Keratinocyte (primary cell): ENCODE results near the gene BBOF1. TPM values are rescaled to one million over a fixed set of nuclear protein-coding genes. Genes with fewer than 3 reads are reported as not detected.

Source experiments
- DNase-seq: peaks from one replicate; pipeline ENCODE4 v3.0.0-alpha.2; 2011; ENCODE audit warnings: low read depth, missing footprints, low spot score
- FAIRE-seq: peaks from 2 replicates; lab custom pipeline; 2011; peaks lifted over from hg19 to GRCh38; lab: Jason Lieb, UNC
- H2AFZ ChIP-seq: 2 replicates; pipeline ENCODE4 v1.6.0; 2012; ENCODE audit warnings: low read length, control low read depth, inconsistent platforms; ENCODE audit not compliant: control insufficient read depth
- H3K27ac ChIP-seq: 2 replicates; pipeline ENCODE4 v1.5.1; 2011; ENCODE audit warnings: low read length; ENCODE audit not compliant: control insufficient read depth, insufficient read depth
- H3K27me3 ChIP-seq: 3 replicates; pipeline ENCODE4 v1.6.0; 2011; ENCODE audit warnings: low read length; ENCODE audit not compliant: control insufficient read depth, insufficient read depth; ENCODE audit errors: extremely low read depth
- H3K36me3 ChIP-seq, 2 experiments: 2 replicates in 1 of 2; 3 replicates in 1 of 2; pipeline ENCODE4 v1.5.1; 2011; ENCODE audit warnings: low read length in 2 of 2, mild to moderate bottlenecking in 1 of 2; ENCODE audit not compliant: control insufficient read depth in 2 of 2, insufficient read depth in 2 of 2; ENCODE audit errors: extremely low read depth in 1 of 2
- H3K4me1 ChIP-seq: 3 replicates; pipeline ENCODE4 v1.5.1; 2011; ENCODE audit warnings: low read length; ENCODE audit not compliant: control insufficient read depth, insufficient read depth; ENCODE audit errors: extremely low read depth
- H3K4me2 ChIP-seq: 3 replicates; pipeline ENCODE4 v1.6.0; 2011; ENCODE audit warnings: low read depth, low read length; ENCODE audit not compliant: control insufficient read depth, insufficient read depth; ENCODE audit errors: extremely low read depth
- H3K4me3 ChIP-seq, 3 experiments: fragments of 200-600 bp in 1 of 3; sonication (generic) in 1 of 3; 2 replicates in 2 of 3; 3 replicates in 1 of 3; pipeline ENCODE4 v1.5.1; 2011 to 2016; ENCODE audit warnings: low read length in 3 of 3, mild to moderate bottlenecking in 3 of 3, control low read depth in 2 of 3, inconsistent platforms in 1 of 3, low read depth in 1 of 3, mixed read lengths in 1 of 3, mixed run types in 1 of 3, moderate library complexity in 1 of 3; ENCODE audit not compliant: control insufficient read depth in 2 of 3, insufficient read depth in 2 of 3; ENCODE audit errors: extremely low read depth in 1 of 3
- H3K79me2 ChIP-seq: 2 replicates; pipeline ENCODE4 v1.6.0; 2012; ENCODE audit warnings: low read length; ENCODE audit not compliant: control insufficient read depth, insufficient read depth
- H3K9ac ChIP-seq: 3 replicates; pipeline ENCODE4 v1.6.0; 2011; ENCODE audit warnings: low read length; ENCODE audit not compliant: control insufficient read depth, insufficient read depth; ENCODE audit errors: extremely low read depth
- H3K9me1 ChIP-seq: 3 replicates; pipeline ENCODE4 v1.6.0; 2011; ENCODE audit warnings: low read length; ENCODE audit not compliant: control insufficient read depth, insufficient read depth; ENCODE audit errors: extremely low read depth
- H3K9me3 ChIP-seq: 2 replicates; pipeline ENCODE4 v1.5.1; 2012; ENCODE audit warnings: low read depth, low read length; ENCODE audit not compliant: control insufficient read depth
- H4K20me1 ChIP-seq: 3 replicates; pipeline ENCODE4 v1.6.0; 2011; ENCODE audit warnings: low read length; ENCODE audit not compliant: control insufficient read depth, insufficient read depth; ENCODE audit errors: extremely low read depth
- CTCF ChIP-seq, 3 experiments: IDR thresholded peaks in 1 of 3; conservative IDR thresholded peaks in 1 of 3; optimal IDR thresholded peaks in 1 of 3; 2 replicates in 2 of 3; 3 replicates in 1 of 3; pipeline versions ENCODE3 to v1.5.1; 2011; ENCODE audit warnings: low read length in 3 of 3, mild to moderate bottlenecking in 3 of 3, moderate library complexity in 2 of 3, control low read depth in 1 of 3, inconsistent platforms in 1 of 3; ENCODE audit not compliant: insufficient read depth in 2 of 3; ENCODE audit errors: extremely low read depth in 1 of 3
- EZH2 ChIP-seq: IDR thresholded peaks from one replicate; pipeline ENCODE4 v1.6.1; 2012; ENCODE audit warnings: inconsistent platforms, mild to moderate bottlenecking, low read length, moderate library complexity
- dilution Hi-C: fragments of 300-500 bp; cut with MboI; formaldehyde crosslinking; loops from one replicate; pipeline ENCODE4 v1.7.0; 2020; ENCODE audit warnings: low sequenced_read_pairs; ENCODE audit not compliant: extremely low pct_ligation_motif_present
- polyA plus RNA-seq, 5 experiments: library from polyadenylated mRNA; depleted of rRNA in 3 of 5; stranded (reverse) in 3 of 5; stranded (forward) in 1 of 5; unstranded in 1 of 5; fragments of >200 nt; gene quantifications; 1 replicate in 1 of 5; 2 replicates in 3 of 5; 3 replicates in 1 of 5; pipeline versions ENCODE4 v1.2.1 to v1.2.3, GENCODE V29; 2011 to 2012; ENCODE audit warnings: missing spikeins in 2 of 5, low read depth in 1 of 5, low replicate concordance in 1 of 5

The BBOF1 gene
- polyA plus RNA-seq, 1 donor (not counting 4 experiments of a cell fraction or from before 2014, with no cell fraction given), result 3.0 TPM

- no peaks in the 10 kb centered on the region for H3K27me3 ChIP-seq
- H3K79me2 ChIP-seq, result no peaks in the 10 kb centered on the region
- no peak overlapping the region for H3K4me2 ChIP-seq
- H3K4me3 ChIP-seq, result no peak overlapping the region
- peaks cover 10 to 11% of the 10 kb centered on the region in 2 experiments for H3K36me3 ChIP-seq
- H3K9ac ChIP-seq, result no peak overlapping the region
- no peak overlapping the region for H2AFZ ChIP-seq
- no peaks in the 10 kb centered on the region for H3K9me1 ChIP-seq
- no peak for FAIRE-seq
- H3K27ac ChIP-seq, result no peak overlapping the region
- DNase-seq, result no peak
- no peaks in the 10 kb centered on the region for H4K20me1 ChIP-seq
- TF ChIP-seq EZH2, result no peak
- no peak for TF ChIP-seq CTCF (optimal IDR thresholded peaks at IDR 0.05 in 1 of 3, IDR thresholded peaks at IDR 0.05 in 1 of 3, conservative IDR thresholded peaks at IDR 0.05 in 1 of 3; ENCODE audit: extremely low read depth in 1 of 3, insufficient read depth in 2 of 3, low read length in 3 of 3)
- dilution Hi-C loops, result no loop called here
- no peaks in the 10 kb centered on the region for H3K9me3 ChIP-seq
- H3K4me1 ChIP-seq, result no peaks in the 10 kb centered on the region
Measured at GRCh38 chr14:73976125-73976524, 43.0 kb upstream of the BBOF1 start.

- Histone ChIP-seq H3K36me3 (peaks cover 7 to 10% of the 10 kb centered on the region in 2 experiments), H2AFZ (no peak overlapping the region), H3K9ac (no peak overlapping the region), H3K4me1 (no peaks in the 10 kb centered on the region), H3K27ac (no peak overlapping the region), H4K20me1 (no peaks in the 10 kb centered on the region), H3K27me3 (no peaks in the 10 kb centered on the region), H3K9me1 (no peaks in the 10 kb centered on the region), H3K79me2 (no peaks in the 10 kb centered on the region), H3K9me3 (no peaks in the 10 kb centered on the region), H3K4me2 (no peak overlapping the region), H3K4me3 (no peak overlapping the region)
- FAIRE-seq (no peak), DNase-seq (no peak)
- dilution Hi-C loops, result no loop called here
- TF ChIP-seq CTCF (optimal IDR thresholded peaks at IDR 0.05 in 1 of 3, IDR thresholded peaks at IDR 0.05 in 1 of 3, conservative IDR thresholded peaks at IDR 0.05 in 1 of 3; ENCODE audit: extremely low read depth in 1 of 3, insufficient read depth in 2 of 3, low read length in 3 of 3) (no peak), EZH2 (no peak)
Measured at GRCh38 chr14:73977896-73978295, 41.3 kb upstream of the BBOF1 start.
